GM19043 (cell line): ENCODE measurements around the gene LENG8.

Experiments used
- ATAC-seq: cut with Tn5 transposase; IDR thresholded peaks from one replicate; pipeline ENCODE4 v1.9.1; 2021; ENCODE audit warnings: low read depth; ENCODE audit not compliant: unreplicated experiment

LENG8 gene

DNA sequence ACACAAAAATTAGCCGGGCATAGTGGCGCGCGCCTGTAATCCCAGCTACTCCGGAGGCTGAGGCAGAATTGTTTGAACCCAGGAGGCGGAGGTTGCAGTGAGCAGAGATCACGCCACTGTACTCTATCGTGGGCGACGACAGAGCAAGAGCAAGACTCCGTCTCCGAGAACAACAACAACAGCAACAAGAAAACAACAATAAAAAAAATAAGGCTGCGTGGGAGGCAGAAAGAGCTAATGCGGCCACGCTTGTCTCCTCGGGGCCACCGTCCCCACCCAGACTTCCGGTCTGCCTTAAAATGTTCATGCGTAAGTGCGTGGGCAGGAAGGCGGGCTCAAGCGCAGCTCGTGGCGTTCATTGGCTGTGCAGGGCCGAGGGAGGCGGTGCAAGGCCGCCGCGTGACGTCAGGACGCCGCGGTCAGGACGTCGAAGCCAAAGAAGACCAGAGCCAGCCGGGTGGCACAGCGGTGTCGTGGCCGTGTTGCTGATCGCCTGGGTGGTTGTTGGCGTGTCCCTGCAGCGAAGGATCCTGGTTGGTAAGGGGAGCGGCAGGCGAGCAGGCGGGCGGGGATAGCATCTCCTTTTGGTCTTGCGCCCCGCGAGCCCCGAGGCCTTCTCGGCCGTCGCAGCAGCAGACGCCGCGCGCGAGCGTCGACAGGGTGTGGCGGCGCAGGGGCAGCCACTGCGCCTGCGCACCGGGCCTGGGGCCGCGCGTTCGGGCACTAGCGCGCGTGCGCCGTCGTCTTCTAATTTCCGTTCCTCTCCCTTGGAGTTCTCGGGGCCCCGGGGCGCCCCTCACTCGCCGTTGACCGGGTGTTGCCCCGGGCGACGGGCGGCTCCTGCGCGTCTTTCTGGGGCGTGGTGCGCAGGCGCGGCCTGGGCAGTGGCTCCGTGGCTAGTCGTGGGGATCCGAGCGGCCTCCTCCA is at the start of gene LENG8:
Gene LENG8, plus strand, starts transcription at position 426 of the 927 bp plus-strand sequence. CDS start 2,146 bp downstream, outside the sequence.
- peak; percentile 91 for ATAC-seq

DNA sequence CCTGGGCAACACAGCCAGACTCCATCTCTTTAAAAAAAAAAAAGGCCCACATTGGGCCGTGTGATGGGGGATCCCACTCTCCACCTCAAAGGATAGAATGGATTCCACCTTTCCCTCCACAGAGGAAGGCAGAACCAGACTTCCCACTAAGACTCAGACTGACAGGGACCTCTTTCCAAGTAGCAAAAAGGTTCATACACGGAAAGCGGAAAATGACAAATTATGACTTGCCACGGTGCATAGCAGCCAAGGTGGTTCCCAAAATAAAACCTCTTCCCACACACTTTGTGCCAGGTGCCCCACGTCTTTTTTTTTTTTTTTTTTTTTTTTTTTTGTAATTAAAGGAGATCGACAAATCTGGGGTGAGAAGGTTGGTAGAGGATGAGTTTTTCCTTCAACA is 48.1 kb upstream of the LENG8 start:
- ATAC-seq, result no peak

DNA sequence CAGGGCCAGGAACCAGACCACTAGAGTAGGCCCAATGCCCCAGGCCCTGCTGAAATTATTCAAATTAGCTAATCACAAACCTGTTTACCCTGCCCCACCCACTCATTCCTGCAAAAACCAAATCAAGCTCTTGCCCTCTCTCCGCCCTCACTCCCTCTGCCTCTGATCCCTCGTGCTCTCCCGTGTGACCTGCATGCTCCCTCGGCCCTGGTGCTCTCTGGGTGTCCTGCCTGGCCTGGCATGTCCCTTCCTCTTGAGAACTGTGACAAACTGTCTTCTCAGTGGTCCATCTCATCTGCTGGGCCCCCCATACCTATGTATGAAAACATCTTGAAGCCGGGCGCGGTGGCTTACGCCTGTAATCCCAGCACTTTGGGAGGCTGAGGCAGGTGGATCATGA is 45.9 kb upstream of the LENG8 start:
- no peak for ATAC-seq

DNA sequence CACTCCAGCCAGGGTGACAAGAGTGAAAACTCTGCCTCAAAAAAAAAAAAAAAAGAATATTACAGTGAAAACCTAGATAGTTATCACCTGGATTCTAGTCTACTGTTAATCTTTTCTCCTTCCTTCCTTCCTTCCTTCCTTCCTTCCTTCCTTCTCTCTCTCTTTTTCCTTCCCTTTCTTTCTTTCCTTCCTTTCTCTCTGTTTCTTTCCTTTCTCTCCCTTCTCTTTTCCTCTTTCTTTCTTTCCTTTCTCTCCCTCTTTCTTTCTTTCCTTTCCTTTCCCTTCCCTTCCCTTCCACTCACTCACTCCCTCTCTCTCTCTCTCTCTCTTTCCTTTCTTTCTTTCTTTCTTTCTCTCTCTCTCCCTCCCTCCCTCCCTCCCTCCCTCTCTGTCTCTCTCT is 43.4 kb upstream of the LENG8 start:
- no peak for ATAC-seq

- ATAC-seq, result no peak
Observed at GRCh38 chr19:54407780-54408179, 41.2 kb upstream of the LENG8 start.

DNA sequence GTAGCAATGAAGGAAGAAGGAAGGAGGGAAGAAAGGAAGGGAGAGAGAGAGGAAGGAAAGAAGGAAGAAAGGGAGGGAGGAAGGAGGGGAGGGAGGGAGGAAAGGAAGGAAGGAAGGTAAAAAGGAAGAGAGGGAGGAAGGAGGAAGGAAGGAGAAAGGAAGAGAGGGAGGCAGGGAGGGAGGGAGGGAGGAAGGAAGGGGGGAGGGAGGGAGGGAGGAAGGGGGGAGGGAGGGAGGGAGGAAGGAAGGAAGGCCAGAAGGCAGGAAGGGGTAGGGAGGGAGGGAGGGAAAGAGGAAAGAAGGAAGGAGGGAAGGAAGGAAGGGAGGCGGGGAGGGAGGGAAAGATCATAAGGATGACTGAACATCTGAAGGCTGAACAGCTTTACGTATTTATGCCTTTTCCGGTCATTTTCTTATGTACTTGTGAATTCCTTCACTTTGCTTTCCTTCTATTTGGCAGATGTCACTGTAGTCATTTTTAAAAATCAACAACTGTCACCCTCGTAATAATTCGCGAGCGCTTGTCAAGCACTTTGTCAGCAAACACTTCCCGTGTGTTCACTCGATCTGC is 40.5 kb upstream of the LENG8 start:
- ATAC-seq, result no peak

- ATAC-seq, result no peak
Observed at GRCh38 chr19:54411033-54411432, 38.0 kb upstream of the LENG8 start.

DNA sequence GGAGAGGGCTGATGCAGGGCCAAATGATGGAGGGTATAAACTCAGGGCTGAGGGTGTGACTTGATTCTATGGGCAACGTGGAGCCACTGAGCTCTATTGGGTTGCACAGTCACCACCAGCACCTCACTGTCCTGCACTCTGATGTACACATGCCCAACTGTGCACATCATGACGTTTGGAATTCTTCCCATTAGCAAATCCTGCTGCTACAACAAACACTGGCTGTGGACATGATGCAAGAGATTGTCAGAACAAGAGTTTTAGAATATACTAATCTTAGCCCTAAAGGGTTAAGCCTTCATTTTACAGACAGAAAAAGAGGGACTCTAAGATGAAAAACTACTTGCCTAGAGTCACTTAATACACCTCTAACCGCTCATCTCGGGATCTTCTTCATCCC is 36.1 kb upstream of the LENG8 start:
- ATAC-seq, result no peak

GRCh38 chr19:54414156-54414555 is 34.8 kb upstream of the LENG8 start:
- ATAC-seq, result no peak

- no peak for ATAC-seq
Observed at GRCh38 chr19:54415208-54415900, 33.6 kb upstream of the LENG8 start, which contains the start of gene TTYH1. Gene TTYH1 (plus strand): TSS chr19:54415464. CDS start chr19:54415553, 89 bp downstream.

- ATAC-seq, result no peak
Observed at GRCh38 chr19:54415901-54416673, 32.9 kb upstream of the LENG8 start.

- ATAC-seq, result no peak
Observed at GRCh38 chr19:54416695-54417491, 32.1 kb upstream of the LENG8 start.

DNA sequence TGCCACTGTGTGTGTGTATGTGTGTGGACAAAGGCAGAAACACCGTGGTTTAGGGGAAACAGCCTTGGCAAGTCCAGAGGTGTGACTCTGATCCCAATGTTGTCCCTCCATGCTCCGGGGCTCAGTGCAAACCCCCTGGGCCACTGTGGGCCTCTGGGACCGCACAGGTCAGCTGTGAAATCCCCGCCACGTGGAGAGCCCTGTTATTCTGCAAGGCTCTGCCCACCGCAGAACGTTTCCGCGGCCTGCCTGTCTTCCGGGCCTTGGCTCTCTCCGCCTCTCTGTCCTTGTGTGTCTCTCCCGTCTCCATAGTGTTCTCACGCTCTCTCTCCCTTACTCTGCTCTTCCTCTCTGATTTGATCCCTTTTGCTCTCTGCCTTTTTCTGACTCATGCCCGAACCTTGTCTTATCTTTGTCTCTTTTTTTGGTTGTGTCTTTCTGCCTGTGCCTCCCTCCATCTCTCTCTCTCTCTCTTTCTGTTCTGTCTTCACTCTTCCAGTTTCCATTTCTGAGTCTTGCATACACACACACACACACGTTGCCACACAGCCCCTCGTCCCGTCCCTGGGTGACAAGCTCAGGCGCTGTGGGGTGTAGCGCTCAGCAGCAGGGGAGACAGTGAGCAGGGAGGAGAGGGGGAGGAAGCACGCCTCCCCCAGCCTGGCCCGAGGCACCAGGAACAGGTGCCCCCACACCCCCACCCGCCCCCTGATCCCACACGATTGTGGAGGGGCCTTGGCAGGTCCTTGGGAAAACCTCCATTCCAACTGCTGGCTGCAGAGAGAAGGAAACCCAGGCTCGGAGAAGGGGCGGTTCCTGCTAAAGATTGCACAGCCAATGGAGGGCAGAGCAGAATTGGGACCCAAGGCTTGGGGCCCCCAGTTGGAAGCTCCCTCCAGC is 30.7 kb upstream of the LENG8 start:
- ATAC-seq, result no peak

GRCh38 chr19:54418930-54419800 is 29.8 kb upstream of the LENG8 start:
- ATAC-seq, result no peak

- ATAC-seq, result no peak
Observed at GRCh38 chr19:54420068-54420382, 29.0 kb upstream of the LENG8 start.

DNA sequence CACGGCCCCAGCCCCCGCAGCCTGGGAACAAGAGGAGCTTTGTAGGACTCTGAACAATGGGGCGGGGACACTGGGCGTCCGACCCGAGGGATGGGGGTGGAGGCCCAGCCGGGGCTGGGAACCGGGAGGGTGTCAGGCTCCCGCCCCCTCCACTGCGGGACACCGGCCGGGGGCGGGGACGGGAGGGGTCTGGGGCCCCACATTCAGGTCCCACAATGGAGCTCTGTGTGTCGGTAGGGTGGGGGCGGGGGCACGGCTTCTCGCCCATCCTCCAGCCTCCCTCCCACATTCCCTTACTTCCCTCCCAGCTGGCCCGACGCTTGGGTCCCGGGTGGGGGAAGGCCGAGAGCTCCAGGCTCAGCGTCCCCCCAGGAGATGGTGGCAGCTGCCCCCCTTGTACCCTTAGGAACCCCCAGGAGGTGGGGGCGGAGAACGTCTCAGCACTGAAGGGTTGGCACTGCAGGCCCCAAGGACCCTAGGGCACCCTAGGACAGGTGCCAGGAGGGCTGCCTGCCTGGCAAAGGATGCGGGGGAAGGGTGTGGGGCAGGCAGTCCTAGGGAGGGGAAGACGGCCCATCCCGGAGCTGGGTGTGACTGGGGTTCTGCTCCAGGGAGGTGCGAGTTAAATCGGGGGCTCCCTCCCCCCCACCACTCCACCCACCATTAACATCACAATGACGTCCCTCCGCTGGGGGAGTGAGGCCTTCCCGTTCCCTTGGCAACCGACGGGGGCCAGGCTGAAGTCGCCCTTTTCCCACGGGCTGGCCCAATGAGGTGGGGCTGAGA is 28.4 kb upstream of the LENG8 start:
- ATAC-seq, result no peak

GRCh38 chr19:54421169-54421516 is 27.9 kb upstream of the LENG8 start:
- no peak for ATAC-seq
